NCI-H226 (cell line): ENCODE results near the gene PNMA8C.

Experiments
- DNase-seq: peaks from one replicate; pipeline ENCODE4 v3.0.0-alpha.2; 2015

Gene PNMA8C

DNA sequence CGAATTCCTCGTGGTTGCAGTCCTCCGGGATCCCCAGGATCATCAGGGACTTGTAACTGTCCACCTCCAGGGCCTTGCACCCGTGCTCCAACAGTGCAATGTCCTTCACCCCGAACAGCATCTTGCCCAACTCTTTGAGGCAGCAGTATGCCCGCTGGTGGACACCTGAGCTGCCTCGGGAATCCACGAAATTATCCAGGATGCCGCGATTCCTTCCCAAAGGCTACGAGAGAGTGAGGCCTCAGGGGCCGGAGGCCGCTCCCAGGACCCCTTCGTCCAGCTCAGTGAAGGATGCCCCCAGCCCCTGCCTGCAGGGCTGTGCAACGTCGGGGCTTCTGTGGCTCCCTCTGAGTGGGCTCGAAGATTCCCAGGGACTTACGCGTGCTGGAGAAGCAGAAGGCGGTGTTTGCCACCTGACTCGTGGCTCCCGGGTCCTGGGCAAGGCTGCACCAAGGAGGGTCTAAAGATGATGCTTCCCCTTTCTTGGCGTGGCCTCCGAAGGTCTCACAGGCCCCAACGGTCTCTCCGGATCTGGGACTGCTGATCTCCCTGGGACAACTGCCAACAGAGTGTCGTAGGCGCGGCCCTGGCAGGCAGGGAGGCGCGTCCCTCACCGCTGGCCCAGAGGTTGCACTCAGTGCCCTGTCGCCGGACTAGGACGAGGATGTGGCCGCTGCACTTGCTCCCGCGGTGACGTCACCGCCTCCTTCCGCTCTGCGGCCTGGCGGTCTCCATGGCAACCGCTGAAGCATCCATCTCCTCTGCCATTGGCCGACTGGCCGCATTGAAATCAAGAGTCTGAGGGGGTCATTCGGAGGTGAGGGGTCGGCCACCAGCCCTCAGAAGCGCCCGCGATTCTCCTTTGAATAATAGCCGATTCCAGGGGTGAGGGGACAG lies at the start of gene PNMA8C:
Gene PNMA8C (minus strand): TSS at position 698 of the 897 bp plus-strand sequence. CDS start 577 bp downstream, at position 121.
- DNase-seq, result no peak

DNA sequence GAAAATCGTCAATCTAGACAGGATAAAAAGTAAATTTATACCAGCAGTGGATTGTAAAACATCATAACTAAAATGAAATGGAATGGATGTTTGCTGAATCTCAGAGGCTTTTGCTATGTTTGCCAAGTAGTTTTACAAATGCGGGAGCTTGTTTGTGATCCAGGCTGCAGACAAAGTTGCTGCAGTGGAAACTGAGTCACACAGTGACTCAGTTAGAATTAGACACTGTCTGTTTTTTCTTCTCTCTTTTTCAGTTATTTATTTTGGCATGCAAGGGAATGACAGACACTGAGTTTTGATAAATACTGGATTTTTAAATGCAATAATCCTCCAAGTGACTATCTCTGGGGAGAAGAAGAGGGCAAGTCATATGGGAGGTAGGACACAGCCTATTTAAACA lies 47.2 kb upstream of the PNMA8C start:
- no peak for DNase-seq

DNA sequence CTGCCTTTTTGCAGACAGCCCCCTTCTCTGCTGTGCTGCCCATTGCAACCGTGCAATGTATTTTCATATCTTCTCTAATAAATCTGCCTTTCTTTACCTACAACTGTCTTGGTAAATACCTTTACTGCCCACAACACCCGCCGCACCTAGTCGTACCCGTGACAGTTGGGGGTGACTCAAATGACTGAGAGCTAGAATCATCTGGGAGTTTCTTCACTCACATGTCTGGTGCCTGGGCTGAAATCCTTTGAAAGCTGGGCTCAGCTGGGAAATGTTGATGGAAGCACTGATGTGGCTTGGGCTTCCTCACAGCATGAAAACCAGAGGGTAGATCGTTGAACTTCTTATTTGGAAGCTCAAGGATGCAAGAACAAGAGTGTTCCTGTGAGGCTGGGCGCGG lies 45.5 kb upstream of the PNMA8C start:
- DNase-seq, result no peak

DNA sequence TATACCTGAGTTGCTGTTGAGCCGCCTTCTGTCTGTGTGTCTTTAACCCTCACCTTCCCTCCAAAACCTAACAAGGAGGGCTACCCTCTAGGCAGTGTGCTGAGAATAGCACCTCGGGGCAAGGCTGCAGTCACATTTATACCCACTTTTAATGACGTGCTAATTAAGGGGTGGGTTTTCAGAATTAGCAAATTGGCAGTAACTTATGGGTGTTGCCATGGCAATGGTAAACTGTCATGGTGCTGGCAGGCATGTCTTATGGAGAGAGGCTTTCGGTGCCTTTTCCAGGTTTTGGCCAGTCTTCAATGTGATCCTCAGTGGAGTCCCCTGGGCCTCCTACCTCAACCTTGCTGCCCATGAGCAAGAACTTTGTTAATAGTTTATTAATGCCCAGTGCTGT lies 43.9 kb upstream of the PNMA8C start:
- DNase-seq, result no peak

DNA sequence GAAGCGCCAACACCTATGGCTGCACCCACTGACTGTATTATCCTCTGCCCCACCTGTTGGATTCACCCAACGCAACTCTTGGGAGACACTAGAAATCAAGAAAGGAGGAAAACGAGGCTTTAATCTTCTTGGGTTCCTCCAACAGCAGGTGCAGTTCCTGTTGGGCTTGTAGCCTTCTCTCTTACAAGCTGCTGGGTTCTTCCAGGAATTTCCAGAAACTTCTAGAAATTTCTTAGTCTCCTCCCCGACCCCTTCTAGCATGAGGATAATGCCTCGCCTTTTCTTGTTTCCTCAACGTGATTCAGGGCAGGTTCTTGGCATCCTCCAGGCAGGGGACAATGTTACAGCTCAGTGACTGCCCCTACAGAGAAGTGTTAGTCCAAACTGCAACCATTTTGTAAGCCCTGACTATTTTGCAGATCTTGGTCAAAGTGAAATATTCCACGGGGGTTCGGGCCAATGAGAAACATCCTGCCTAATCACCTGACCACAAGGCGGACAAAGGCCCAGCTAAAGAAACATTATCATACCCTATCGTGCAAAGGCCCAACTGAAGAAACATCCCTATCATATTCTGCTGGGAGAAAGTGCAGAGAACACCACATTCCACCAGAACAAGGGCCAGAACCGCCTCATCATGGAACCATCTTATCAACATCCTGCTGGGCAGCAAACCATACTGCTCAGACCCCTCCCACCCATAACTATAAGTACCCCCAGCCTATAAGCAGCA lies 43.2 kb upstream of the PNMA8C start:
- DNase-seq, result no peak

DNA sequence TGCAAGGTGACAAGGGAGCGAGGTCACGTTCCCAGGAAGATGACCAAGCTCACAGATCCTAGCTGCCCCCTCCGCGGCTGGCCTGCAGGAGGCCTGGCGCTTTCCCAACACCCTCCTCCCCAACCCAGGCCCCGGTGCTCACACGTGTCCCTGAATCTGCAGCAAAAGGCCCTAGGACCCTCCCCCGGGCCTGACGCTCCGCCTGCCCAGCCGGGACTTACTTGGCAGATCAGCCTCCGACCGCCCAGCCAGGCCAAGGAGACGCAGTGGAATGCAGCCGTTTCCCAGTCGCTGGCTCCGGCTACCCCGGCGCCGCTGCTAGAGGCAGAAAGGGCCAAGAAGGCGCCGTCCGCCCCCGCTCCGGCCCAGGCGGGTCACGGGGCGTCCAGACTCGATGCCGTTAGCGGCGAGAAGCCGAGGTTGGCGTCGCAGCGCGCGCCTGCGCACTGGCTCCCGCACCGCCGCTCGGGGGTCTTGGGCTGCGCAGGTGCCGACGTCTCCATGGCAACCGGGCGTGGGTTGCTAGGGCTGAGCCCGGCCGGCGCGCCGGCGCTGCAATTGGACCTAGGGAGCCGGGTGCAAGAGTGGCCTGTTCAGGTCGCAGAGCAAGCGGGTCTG lies 42.5 kb upstream of the PNMA8C start, which contains the start of gene PNMA8A:
Gene PNMA8A (minus strand): TSS at position 448 of the 618 bp plus-strand sequence. CDS start 528 bp downstream, outside the sequence.
- DNase-seq, result no peak

DNA sequence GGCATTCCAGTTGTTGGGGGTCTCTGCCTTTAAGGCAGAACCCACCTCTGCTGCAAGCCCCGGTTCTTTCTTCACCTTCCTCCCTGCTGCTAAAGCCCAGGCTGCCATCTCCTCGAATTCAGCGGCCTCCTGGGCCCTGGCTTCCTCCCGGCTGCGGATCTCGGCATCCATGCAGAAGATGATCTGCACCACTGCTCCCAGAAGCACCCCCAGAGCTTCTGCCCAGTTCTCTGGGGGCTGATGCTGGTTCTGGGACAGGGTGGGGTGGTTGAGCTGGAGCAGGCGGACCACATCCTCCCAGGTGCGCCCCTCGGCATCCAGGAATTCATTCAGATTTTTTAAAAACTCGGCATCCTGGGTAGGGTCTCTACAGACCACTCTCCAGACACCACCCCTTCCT lies 41.6 kb upstream of the PNMA8C start:
- no peak for DNase-seq

DNA sequence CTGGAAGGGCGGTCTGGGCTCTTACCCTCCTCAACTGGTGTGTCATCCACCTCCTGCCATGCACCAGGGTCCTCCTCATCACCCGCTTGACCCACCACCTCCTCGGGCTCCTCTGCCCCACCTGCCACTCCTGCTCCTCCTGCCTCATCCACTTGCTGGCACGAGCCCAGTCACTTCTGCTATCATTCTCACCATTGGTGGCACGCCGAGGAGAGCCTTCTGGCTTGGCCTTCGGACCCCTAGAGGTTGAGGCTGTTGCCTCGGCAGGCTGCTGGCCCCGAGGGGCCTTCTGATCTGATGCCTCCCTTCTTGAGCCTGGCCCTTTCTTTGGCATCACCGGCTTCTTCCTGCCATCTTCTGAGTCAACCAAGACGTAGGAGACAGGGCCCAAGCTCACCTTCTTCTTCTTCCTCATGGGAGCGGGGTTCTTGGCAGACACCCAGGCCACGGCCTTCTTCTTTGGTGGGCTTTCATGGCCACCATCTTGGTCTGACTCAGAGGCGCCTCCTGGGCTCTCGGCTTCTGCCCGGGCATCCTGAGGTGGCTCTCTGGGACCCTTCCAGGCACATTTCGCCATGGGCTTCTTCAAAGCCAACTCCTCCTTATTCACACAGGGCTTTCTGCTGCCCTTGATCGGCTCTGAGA lies 40.9 kb upstream of the PNMA8C start:
- DNase-seq, result no peak

DNA sequence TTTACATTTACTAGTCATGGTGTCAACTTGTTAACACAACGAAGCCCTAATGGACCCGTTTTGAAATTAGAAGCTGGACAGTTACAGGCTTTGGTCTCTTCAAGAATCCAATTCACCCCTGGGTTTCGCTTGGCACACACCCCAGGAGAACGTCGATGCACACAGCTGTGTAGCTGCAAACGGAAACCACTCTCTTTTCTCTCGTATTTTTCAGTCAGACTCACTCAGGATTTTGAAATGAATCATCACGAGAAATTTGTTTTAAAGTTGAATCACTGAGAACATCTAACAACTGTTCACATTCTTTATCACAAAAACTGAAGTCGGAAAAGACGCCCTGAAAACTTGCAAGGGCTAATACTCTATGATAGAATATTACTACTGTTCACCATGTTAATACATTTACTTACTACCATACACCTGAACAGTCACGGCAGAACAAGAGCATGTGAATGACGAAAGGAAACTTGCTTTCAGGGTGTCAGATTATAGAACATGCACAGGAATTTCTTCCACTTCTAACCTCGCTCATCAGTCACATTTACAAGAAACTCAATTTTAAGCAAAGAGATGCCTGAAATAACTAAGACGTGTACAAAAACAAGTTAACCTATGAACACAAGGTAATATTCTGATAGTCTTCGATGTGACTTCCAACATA lies 37.9 kb upstream of the PNMA8C start:
- peak; percentile 50 for DNase-seq

DNA sequence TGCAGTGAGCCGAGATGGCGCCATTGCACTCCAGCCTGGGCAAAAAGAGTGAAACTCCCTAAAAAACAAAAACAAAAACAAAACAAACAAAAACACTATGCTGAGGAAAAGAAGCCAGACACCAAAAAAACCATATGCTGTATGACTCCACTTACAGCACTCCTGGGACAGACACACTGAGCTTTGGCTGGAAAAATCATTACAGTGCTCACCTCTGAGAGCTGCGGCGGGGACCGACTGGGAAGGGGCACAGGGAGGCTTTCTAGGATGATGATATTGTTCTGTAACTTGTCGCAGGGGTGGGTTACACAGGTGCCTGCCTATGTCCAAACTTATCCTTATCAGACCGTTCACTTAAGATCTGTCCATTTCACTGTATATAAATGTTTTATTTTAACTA lies 34.8 kb upstream of the PNMA8C start:
- DNase-seq, result no peak

DNA sequence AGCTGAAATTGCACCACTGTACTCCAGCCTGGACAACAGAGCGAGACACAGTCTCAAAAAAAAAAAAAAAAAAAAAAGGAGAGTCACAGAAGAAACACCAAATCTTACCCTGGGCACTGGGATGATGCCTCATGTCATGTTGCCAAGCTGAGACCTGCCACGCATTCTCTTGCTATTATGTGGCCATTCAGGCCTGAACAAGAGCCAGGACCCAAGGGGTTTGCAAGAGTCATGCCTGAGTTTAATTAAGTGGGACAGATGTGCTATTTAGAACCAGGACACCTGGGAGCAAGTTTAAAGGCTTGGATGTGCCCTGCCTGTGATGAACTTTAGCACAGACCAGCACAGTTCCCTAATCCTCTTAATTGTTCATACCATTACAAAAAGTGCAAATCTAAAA lies 32.8 kb upstream of the PNMA8C start:
- DNase-seq, result no peak

DNA sequence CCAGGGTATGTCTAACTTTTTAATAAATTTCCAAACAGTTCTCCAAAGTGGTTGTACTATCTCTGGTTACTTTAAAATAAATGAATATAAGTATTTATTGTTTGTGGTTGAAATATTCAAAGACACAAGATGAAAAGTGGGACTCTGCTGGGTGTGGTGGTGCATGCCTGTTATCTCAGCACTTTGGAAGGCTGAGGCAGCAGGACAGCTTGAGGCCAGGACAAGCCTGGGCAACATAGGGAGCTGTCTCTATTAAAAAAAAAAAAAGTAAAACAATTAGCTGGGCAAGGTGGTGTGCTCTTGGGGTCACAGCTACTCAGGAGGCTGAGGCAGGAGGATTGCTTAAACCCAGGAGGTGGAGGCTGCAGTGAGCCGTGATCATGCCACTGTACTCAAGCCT lies 32.2 kb upstream of the PNMA8C start:
- DNase-seq, result no peak

DNA sequence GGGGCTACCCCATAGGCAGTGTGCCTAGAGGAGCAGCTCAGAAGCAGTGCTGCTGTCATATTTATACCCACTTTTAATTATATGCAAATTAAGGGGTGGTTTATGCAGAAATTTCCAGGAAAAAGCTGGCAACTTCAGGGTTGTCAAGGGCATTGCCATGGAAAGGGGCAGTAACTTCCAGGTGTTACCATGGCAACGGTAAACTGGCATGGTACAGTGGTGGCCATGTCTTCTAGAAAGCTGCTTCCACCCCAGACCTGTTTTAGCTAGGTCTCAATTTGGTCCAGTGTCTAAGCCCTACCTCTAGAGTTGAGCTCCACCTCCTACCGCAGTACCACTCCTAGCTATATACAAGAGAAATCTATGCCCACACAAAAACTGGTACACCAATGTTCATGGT lies 31.3 kb upstream of the PNMA8C start:
- no peak for DNase-seq

DNA sequence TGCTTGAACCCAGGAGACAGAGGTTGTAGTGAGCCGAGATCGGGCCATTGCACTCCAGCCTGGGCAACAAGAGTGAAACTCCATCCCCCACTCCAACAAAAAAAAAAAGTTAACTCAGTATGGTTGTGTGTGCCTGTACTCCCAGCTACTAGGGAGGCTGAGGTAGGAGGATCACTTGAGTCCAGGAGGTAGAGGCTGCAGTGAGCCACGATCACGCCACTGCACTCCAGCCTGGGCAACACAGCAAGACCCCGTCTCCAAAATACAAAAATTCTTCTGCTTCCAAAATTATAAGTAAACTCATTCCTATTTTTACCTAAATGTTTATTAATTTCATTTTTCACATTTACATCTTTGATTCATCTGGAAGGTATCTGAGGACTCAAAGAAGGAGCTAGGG lies 28.2 kb upstream of the PNMA8C start:
- no peak for DNase-seq

DNA sequence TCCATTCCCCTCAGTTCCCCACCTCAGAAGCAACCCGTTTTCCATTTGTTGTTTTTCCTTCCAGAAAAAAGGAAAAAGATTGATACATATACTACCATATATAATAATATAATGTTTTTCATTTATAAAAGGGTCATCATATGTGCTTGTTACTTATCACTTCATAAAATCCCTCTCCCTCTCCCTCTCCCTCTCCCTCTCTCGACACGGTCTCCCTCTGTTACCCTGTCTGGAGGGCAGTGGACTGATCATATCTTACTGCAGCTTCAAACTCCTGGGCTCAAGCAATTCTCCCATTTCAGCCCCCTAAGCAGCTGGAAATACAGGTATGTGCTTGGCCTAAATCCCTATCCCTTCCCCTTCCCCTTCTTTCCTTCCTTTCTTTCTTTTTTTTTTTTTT lies 25.5 kb upstream of the PNMA8C start:
- DNase-seq, result no peak

DNA sequence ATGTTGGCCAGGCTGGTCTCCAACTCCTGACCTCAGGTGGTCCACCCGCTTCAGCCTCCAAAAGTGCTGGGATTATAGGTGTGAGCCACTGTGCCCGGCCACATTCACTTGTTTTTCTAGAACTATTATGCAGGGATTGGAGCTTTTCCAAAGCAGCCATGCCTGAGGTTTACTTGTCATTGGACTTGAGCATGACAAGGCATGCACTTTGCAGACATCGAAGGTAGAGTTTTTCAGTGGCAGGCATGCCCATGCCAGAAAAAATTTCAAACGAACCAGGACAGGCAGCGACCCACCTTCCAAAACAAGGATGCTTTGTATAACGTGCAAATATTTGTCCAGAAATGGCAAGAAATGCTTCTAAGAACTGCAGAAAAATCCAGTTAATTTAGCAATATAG lies 24.9 kb upstream of the PNMA8C start:
- DNase-seq, result no peak

DNA sequence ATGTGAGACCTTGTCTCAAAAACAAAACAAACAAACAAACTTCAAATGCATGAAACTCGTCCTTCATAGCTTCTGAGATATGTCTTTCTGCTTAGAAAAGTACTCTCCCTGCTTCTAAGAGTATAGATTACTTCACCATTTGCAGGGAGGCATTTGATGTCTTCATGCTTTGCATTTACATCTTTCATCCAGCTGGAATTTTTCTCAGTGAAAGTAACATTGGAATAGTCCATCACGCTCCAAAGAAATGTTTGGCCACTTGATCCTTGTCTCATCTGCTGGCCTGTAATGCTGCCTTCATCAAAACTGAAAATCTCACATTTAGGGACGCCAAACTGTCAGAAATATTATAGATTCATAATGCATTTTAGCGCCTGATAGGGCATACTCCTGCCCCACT lies 23.4 kb upstream of the PNMA8C start:
- DNase-seq, result no peak

DNA sequence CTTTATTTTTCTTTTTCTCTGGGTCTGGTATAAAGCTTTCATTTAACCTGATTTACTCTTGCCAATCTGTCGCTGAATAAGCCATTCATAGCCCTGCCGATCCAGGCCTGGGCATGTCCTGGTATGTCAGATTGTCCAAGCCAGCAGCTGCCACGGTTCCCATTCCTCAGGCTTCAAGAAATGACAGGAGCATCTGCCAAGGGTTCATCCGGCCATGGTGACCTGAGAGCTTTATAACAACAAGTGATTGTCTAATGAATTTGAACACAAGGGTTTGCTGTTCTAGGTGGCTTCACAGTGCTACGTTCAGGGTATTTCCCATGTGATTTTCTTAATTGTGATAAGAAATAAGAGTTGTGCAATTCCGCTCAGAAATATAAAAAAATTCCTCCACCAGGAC lies 22.6 kb upstream of the PNMA8C start:
- DNase-seq, result no peak

DNA sequence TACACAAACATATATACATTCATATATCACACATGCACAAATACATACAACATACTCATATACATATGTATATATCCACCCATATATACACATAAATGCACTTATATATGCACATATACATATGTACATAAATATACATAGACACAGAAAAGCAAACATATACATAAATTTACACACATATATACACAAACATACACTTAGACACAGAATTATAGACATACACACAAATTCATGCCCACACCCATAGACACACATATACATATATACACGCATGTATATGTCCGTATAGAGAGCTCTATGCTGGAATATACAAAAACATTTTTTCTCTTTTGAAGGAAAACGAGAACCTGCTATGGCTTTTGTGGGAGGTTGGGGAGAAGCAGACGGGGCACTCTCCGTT lies 22.0 kb upstream of the PNMA8C start:
- DNase-seq, result no peak

DNA sequence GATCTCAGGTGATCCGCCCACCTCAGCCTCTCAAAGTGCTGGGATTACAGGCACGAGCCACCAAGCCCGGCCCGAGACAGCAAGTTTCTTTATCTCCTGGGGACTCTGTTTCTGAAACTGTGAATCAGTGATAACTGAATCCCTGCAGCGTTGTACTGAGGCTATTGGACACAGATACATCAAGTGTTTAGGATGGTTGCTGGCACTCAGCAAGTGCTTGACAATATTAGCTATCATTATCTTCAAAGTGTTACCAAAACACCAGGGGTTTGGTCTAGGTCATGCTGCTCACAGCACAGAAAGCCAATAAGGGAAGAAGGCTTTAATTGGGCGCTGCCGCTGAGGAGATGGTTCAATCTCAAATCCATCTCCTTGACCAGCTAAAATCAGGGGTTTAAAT lies 20.5 kb upstream of the PNMA8C start:
- DNase-seq, result no peak

DNA sequence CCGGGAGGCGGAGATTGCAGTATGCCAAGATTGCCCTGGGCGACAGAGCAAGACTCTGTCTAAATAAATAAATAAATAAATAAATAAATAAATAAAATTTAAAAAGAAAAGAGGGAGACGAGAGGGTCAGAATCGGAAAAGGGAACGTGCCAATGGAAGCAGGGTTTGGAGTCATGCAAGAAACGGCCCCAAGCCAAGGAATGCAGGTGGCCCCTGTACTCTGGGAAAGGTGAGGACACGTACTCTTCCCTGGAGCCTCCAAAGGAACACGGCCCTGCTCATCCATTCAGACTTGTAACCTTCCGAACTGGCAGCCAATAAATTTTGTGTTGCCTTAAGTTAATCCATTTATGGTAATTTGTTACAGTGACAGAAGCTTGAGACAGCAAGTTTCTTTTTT lies 19.9 kb upstream of the PNMA8C start:
- DNase-seq, result no peak

DNA sequence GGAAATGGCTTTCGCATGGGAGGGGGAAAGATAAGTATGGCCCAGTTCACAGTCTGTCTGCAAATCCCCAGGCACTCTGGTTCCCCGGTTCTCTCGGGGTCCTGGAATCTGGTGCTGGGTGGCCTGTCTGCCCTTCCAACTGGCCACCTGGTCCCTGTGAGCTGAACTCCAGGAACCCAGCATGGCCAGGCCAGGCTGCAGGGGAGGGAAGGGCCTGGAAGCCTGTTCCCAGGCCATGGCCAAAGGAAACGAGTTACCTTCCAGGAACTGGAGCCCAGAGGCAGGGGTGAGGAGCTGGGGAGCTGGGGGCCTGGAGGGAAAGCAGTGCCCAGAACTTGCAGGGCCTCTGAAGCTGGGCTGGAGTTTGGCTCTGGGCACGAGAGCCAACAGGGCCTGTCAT lies 19.1 kb upstream of the PNMA8C start:
- no peak for DNase-seq

DNA sequence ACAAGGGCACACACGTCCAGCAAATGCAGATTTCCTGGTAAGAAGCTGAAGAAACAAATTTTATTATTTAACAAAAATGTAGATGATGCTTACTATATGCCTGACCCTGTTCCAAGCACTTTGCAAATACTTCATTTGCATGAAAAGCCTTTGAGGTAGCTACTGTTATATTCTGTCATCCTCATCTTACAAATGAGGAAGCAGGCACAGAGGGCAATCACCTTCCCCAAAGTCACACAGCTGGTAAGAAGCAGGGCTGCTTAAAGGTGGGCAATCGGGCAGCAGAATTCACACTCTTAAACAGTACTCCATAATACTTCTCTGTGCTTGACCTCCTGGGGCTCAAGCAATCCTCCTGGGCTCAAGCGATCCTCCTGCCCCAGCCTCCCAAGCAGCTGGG lies 18.3 kb upstream of the PNMA8C start:
- no peak for DNase-seq
